GM12874 (cell line): Measurements from ENCODE around the gene TSPAN32.

Experiments used
- TF ChIP-seq, protein P1 (sequence below): IDR thresholded peaks from 2 replicates; pipeline ENCODE4 v1.5.1; 2011; ENCODE audit warnings: low read depth, mild to moderate bottlenecking, control low read depth, low read length, moderate library complexity; ENCODE audit not compliant: insufficient read depth

TSPAN32 gene

GRCh38 chr11:2299773-2300172 lies 2.0 kb upstream of the TSPAN32 start:
- TF ChIP-seq, protein P1, sequence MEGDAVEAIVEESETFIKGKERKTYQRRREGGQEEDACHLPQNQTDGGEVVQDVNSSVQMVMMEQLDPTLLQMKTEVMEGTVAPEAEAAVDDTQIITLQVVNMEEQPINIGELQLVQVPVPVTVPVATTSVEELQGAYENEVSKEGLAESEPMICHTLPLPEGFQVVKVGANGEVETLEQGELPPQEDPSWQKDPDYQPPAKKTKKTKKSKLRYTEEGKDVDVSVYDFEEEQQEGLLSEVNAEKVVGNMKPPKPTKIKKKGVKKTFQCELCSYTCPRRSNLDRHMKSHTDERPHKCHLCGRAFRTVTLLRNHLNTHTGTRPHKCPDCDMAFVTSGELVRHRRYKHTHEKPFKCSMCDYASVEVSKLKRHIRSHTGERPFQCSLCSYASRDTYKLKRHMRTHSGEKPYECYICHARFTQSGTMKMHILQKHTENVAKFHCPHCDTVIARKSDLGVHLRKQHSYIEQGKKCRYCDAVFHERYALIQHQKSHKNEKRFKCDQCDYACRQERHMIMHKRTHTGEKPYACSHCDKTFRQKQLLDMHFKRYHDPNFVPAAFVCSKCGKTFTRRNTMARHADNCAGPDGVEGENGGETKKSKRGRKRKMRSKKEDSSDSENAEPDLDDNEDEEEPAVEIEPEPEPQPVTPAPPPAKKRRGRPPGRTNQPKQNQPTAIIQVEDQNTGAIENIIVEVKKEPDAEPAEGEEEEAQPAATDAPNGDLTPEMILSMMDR = no peak

GRCh38 chr11:2300290-2300935 lies 1.4 kb upstream of the TSPAN32 start:
- TF ChIP-seq, protein P1 = no peak

DNA sequence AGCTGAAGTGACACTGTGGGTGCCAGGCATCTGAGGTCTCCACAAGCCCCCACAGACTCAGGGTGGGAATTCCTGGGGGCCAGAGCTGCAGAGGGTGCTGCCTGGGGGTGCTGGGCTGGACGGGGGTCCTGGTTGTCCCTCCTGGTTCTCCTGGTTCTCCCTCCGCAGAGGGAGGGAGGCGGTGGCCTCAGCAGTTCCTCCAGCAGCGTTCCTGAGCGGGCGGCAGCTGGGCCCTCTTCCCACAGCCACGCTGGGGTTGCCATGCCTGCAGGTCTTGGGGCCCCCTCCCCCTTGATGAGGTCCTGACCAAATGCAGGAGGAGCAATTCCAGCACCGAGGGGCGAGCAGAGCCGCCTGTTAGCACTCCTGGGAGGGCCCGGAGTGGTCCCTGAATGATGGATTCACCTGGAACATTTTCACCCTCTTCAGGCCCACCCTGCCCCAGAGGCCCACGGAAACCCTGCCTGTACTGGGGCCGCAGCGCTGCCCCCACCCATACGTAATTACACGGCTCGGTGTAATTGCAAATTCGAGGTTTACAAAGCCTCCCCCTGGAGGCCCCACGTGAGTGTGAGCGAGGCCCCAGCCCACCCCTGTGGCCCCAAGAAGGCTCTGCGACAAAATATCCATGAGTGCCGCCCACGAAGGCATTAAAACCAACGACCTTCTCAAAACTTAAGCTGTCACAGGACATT lies 730 bp upstream of the TSPAN32 start:
- TF ChIP-seq, protein P1 = no peak

- TF ChIP-seq, protein P1 = no peak
Measured at GRCh38 chr11:2302306-2302895, 588 bp downstream of the TSPAN32 start.

- TF ChIP-seq, protein P1 = no peak
Measured at GRCh38 chr11:2302896-2303626, 1.2 kb downstream of the TSPAN32 start.

- TF ChIP-seq, protein P1 = no peak
Measured at GRCh38 chr11:2303627-2304505, 2.1 kb downstream of the TSPAN32 start.
